T-helper 2 cell (primary cell): Measurements from ENCODE around the gene PLVAP.

Source experiments
- DNase-seq, 5 experiments: peaks; one replicate each; pipeline versions ENCODE4 v3.0.0 to v3.0.0-alpha.2; 2012 to 2022

The PLVAP gene

DNA sequence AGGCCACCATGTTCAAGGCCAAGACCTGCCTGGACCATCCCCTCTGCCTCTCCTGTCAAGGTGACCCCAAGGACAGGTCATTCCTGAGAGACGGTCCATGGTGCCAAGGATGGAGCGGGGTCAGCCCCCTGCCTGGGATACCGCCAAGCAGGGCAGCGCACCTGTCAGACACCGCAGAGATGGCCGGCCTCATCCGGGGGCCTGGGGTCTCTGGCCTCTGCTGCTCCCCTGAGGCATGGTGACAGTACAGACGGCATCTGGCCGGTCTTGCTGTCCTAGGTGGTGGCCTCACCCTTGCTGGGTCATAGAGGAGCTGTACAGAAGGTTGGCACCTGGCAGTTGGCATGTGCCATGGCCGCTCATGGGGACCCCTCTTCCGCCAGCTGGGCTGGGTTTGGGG is 56.7 kb downstream of the PLVAP start:
- no peak for DNase-seq

GRCh38 chr19:17319473-17320238 is 57.5 kb downstream of the PLVAP start:
- no peak for DNase-seq

DNA sequence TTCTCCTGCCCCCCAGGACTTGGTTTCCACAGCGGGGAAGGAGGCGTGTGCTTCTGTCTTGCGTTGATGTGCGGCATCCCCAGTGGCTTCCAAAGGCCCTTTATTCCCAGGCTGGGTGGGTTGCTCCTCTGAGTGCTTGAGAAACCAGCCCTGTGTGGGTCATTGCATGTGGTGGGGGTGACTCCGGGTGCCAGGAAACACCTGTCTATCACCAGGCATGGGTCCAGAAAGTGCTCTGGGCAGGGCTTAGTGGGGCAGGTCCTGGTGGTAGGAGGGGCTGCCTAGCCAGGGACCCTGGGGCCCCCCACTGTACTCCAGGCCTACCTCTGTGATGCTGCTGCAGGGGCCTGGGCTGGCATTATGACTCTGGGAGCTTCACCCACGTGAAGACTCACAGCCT is 58.2 kb downstream of the PLVAP start:
- DNase-seq: no peak

- no peak for DNase-seq
Measured at GRCh38 chr19:17314007-17314593, 63.0 kb downstream of the PLVAP start.

- no peak for DNase-seq
Measured at GRCh38 chr19:17312189-17313113, 64.7 kb downstream of the PLVAP start.

GRCh38 chr19:17311455-17312188 is 65.5 kb downstream of the PLVAP start:
- no peak for DNase-seq

DNA sequence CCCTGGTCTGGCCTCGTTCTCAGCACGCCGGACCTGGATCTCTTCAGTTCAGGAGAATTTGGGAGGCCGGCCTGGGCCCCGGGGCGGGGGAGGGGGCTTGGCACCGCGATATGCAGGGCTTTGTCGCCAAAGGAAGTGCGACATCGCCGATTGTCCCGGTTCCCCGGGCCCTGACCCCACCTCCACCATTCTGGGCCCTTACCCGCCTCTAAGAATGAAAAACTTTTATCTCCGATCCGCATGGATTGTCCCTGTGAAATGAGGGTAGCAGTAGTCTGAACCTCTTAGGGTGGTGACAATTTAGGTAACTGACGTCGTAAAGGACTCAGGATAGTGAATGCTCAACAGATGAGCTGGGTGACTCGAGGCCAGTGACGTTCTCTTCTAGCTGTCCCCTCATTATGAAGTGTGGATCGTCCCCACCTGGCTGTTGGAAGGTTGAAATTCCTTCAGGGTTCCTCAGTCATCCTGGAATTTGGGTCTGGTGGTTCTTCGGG is 67.1 kb downstream of the PLVAP start:
- no peak for DNase-seq

- DNase-seq: peak; percentile 94 to 100 (median 99)
Measured at GRCh38 chr19:17309198-17309964, 67.8 kb downstream of the PLVAP start, which contains the start of gene DDA1. TSS of gene DDA1 (plus strand) at chr19:17309563. CDS start at chr19:17309655, 92 bp downstream.

- DNase-seq: no peak
Measured at GRCh38 chr19:17307876-17308377, 69.2 kb downstream of the PLVAP start.

- no peak for DNase-seq
Measured at GRCh38 chr19:17306285-17306714, 70.8 kb downstream of the PLVAP start.

DNA sequence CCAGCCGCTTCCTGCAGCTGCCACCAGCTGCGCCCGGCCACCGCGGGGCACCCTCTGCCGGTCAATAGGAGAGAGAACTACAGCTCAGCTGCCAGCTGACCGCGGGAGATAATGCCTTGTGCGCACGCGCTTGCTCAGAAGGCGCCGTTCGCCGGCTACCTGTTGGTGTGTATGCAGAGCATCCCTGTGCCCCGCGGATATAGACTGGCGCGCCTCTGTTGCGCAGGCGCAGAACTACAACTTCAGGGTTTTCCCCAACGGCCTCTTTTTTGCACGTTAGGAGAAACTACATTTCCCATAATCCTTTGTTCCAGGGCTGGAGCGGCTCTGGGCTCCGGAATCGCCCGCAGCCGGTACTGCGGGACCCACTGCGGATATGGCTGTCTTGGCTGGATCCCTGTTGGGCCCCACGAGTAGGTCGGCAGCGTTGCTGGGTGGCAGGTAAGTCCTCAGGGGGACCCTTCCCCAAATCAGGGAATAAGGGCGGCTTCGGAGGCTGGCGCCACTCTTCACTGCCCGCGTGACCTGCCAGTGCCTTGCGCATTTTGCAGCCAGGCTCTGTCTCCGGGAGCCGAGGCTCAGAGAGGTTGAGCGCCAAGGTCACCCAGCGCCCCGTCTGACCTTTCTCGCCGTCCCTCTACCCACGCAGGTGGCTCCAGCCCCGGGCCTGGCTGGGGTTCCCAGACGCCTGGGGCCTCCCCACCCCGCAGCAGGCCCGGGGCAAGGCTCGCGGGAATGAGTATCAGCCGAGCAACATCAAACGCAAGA is 71.4 kb downstream of the PLVAP start, which contains the start of gene MRPL34:
MRPL34 (plus strand) TSS at position 356 of the 768 bp plus-strand sequence; CDS start at position 377, 21 bp downstream.
- DNase-seq: peak; percentile 85 to 99 (median 93)

GRCh38 chr19:17305216-17305516 is 72.0 kb downstream of the PLVAP start:
- no peak for DNase-seq

DNA sequence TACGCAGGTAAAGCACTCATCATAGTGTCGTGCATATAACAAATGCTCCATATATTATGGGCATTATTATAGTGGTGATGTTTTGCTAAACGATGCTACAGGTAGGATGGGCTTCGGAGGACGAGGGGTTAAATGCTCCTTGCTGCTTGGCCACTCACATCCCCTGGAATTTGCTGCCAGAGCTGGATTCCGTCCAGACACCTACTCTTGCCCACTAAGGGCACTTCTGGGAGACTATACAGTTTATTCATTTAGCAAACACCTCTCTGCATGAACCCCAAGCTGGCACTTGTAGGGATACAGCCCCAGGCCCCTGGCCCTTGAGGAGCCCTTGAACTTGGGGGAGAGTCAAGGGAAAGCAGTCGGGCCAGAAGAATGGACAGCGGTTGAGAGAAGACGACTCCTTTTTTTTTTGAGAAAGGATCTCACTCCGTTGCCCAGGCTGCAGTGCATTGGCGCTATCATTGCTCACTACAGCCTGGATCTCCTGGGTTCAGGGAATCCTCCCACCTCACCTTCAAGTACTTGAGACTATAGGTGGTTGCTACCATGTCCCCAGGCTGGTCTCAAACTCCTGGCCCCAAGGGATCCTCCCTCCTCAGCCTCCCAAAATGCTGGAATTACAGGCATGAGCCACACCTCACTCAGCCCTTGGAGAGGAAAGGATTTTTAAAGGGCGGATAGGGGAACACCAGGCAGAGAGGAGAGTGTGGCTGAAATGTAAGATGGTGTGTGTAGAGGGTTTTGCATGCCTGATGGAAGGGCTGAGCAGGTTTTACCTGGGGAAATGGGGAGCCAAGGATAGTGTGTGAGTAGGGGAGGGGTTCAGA is 72.5 kb downstream of the PLVAP start:
- DNase-seq: no peak

GRCh38 chr19:17303940-17304267 is 73.2 kb downstream of the PLVAP start:
- no peak for DNase-seq

DNA sequence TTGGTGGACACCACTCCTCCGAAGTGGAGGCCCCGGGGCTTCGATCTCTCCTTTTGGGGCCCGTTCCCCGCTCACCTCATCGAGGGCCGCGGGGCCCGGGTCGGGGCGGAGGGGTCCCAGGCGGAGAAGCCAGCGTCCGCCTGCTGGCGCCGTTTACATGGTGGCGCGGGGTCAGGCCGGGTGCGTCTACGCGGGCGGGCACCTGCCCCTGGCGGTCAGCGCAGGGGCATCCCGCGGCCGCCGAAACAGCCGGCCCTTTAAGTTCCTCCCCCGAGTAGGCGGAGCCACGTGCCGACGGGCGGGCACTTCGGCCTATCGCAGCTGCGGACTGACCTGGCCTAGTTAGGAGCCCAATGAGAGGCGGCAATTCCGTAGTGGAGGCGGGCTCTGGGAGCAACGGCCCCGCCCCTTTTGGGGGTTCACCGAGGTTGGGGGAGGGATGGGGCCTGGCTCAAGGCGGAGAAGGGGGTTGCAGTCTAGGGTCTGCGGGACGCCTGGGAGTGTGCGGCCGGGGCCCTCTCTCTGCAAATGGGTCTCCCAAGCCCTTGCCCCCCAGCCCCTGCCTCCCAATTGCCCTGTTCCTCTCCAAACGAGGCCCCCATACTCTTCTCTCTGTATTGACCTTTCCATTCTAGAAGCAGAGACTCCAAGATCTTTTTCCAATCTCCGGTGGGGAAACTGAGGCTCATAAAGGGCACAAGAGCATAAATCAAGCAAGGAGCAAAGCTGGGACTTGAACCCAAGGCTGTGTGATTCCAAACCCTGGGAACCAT is 73.8 kb downstream of the PLVAP start, which contains the start of gene ABHD8:
ABHD8 (minus strand) TSS at position 259 of the 773 bp plus-strand sequence. CDS start 1,809 bp downstream, outside the sequence.
- DNase-seq: peak; percentile 83 to 95 (median 90)

DNA sequence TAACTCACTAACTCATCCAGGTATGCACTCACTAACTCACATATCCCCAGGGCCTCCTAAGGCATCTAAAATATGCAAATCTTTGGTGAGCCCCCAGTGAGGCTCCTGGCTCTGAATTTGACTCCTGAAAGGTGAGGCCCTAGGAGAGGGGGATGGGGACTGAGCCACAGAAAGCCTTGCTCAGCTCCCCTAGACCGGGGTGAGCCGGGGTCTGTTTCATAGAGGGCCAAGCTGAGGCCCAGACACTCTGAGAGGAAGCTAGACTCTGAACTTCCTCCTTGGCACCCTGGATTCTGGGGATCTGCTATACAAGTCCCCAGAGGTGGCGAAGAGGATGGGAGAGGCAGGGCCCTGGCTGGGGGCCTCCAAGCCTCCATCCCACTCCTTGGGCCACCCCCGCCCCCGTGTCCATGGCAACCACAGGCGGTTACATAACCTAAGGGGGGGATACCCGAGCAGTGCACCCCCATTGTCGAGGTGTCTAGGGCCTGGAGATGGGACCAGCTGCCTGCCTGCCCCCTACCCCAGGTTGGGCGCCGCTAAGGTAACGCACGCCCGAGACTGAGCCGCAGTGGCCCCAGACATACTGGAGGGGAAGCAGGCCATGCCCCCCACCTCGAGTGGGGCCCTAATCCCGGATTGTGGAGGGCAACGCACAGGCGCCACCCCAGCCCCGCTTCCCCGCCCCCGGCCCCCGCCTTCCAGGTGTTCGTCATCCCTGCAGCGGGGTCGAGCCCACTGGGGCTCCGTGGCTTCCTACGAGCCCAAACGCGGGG is 74.6 kb downstream of the PLVAP start:
- DNase-seq: no peak
